Measurements from ENCODE around the gene SMLR1. TPM values are rescaled to one million over a fixed set of nuclear protein-coding genes. Genes with fewer than 3 reads are reported as not detected.

Gene SMLR1
- total RNA-seq, 1 donor from 2014 or later: not detected

DNA sequence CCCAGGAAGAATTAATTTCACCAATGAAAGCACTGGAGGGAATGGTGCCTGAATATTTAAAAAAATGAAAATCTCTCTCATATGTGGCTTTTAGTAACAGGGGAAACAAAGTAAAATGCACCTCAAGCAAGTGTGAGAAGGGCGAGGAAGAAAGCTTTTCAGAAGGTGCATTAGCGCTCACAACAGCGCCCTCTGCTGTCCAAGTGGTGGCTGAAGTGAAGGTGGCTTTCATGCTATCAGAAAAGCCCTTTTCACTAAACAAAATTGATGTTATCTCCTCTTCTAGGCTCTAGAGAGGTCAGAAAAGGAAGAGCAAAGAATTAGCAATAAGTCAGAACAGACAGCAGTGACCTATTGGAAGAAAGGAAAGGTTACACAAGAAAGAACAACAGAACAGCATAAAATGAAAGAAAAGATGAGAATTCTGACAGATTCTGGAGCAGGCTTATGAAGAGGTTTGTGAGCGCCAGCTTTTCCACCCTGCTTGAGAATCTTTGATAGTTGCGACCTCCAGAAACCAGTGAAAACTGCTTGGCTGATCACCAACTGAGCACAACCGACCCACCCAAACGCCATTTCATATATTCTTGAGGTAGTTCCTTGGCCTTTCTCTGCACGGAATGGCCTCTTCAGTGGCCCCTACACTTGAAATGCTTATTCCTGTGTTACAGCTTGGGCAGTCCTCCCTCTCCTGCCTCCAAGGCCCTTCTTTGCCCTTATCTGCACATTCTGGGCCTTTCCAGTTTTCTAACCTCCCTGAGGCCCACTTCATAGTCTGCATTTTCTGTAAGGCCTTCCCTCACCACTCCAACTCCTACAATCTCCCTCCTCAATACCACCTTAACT is 45.3 kb downstream of the SMLR1 start:
- no peaks in the 10 kb centered on the region for H3K27me3 ChIP-seq
- intact Hi-C loops (cut with DNase I): loop anchor here (10.0 kb wide), 1 partner anchor 548 kb away; no protein-coding TSS in a partner anchor
- H3K27ac ChIP-seq: no peak overlapping the region
- no peaks in the 10 kb centered on the region for H3K9me3 ChIP-seq
- no peak for TF ChIP-seq POLR2A (IDR thresholded peaks at IDR 0.05)
- TF ChIP-seq POLR2AphosphoS5 (IDR thresholded peaks at IDR 0.05; ENCODE audit: insufficient read depth in 1 of 2, low read depth in 1 of 2): no peak
- TF ChIP-seq, protein P1, sequence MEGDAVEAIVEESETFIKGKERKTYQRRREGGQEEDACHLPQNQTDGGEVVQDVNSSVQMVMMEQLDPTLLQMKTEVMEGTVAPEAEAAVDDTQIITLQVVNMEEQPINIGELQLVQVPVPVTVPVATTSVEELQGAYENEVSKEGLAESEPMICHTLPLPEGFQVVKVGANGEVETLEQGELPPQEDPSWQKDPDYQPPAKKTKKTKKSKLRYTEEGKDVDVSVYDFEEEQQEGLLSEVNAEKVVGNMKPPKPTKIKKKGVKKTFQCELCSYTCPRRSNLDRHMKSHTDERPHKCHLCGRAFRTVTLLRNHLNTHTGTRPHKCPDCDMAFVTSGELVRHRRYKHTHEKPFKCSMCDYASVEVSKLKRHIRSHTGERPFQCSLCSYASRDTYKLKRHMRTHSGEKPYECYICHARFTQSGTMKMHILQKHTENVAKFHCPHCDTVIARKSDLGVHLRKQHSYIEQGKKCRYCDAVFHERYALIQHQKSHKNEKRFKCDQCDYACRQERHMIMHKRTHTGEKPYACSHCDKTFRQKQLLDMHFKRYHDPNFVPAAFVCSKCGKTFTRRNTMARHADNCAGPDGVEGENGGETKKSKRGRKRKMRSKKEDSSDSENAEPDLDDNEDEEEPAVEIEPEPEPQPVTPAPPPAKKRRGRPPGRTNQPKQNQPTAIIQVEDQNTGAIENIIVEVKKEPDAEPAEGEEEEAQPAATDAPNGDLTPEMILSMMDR (IDR thresholded peaks at IDR 0.05): peak; percentile 62 to 68 (median 63)
- DNase-seq (ENCODE audit: extremely low spot score in 2 of 2): no peak
- H3K4me3 ChIP-seq: no peak overlapping the region
- H3K4me1 ChIP-seq: no peaks in the 10 kb centered on the region
- H3K36me3 ChIP-seq: peaks cover 0 to 9% of the 10 kb centered on the region in 2 donors

GRCh38 chr6:130873746-130874145 is 46.5 kb downstream of the SMLR1 start:
- Histone ChIP-seq H3K27ac (no peak overlapping the region), H3K4me3 (no peak overlapping the region), H3K4me1 (no peaks in the 10 kb centered on the region), H3K9me3 (no peaks in the 10 kb centered on the region), H3K27me3 (no peaks in the 10 kb centered on the region), H3K36me3 (peaks cover 0 to 9% of the 10 kb centered on the region in 2 donors)
- no peak for DNase-seq (ENCODE audit: extremely low spot score in 2 of 2)
- intact Hi-C loops (cut with DNase I): loop anchor here (10.0 kb wide), 1 partner anchor 549 kb away; no protein-coding TSS in a partner anchor
- TF ChIP-seq POLR2AphosphoS5 (IDR thresholded peaks at IDR 0.05; ENCODE audit: insufficient read depth in 1 of 2, low read depth in 1 of 2): no peak
- TF ChIP-seq, protein P1 (IDR thresholded peaks at IDR 0.05): no peak
- no peak for TF ChIP-seq POLR2A (IDR thresholded peaks at IDR 0.05)

DNA sequence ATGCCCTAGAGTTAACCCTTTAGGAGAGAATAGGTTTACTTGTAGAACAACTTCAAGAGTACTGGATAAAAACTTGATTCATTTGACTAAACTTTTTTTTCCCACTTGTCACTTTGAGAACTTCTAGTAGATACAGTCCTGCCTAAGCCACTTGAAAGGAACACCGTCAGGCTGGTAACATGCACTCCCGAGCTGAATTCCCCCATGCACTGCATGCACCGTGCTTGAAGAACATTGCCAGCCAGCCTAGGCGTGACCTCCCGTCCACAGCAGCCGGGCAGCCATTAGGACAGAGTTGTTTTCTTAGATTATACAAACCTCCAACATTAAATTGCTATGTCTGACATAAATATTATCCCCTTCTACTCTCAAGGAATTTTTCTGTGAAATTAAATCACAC is 52.6 kb downstream of the SMLR1 start:
- H3K27me3 ChIP-seq: no peaks in the 10 kb centered on the region
- H3K9me3 ChIP-seq: no peaks in the 10 kb centered on the region
- intact Hi-C loops (cut with DNase I): loop anchor here (5.0 to 10.0 kb wide), 2 partner anchors 237 to 555 kb away; no protein-coding TSS in a partner anchor
- no peaks in the 10 kb centered on the region for H3K36me3 ChIP-seq
- TF ChIP-seq, protein P1 (IDR thresholded peaks at IDR 0.05): no peak
- TF ChIP-seq POLR2AphosphoS5 (IDR thresholded peaks at IDR 0.05; ENCODE audit: insufficient read depth in 1 of 2, low read depth in 1 of 2) (no peak), POLR2A (IDR thresholded peaks at IDR 0.05) (no peak)
- no peak overlapping the region for H3K4me3 ChIP-seq
- DNase-seq (ENCODE audit: extremely low spot score in 2 of 2): no peak
- no peaks in the 10 kb centered on the region for H3K4me1 ChIP-seq
- no peak overlapping the region for H3K27ac ChIP-seq

- Histone ChIP-seq H3K36me3 (no peaks in the 10 kb centered on the region), H3K4me1 (no peaks in the 10 kb centered on the region), H3K9me3 (no peaks in the 10 kb centered on the region), H3K4me3 (no peak overlapping the region), H3K27ac (no peak overlapping the region), H3K27me3 (no peaks in the 10 kb centered on the region)
- TF ChIP-seq POLR2A (IDR thresholded peaks at IDR 0.05) (no peak), POLR2AphosphoS5 (IDR thresholded peaks at IDR 0.05; ENCODE audit: insufficient read depth in 1 of 2, low read depth in 1 of 2) (no peak)
- TF ChIP-seq, protein P1 (IDR thresholded peaks at IDR 0.05): no peak
- intact Hi-C loops (cut with DNase I): loop anchor here (5.0 kb wide), 1 partner anchor 235 kb away; no protein-coding TSS in a partner anchor
- DNase-seq (ENCODE audit: extremely low spot score in 2 of 2): no peak
Observed at GRCh38 chr6:130882370-130882769, 55.2 kb downstream of the SMLR1 start.
